ENCODE data around the gene SEC22A. TPM values are rescaled to one million over a fixed set of nuclear protein-coding genes. Genes with fewer than 3 reads are reported as not detected.

SEC22A gene, protein sequence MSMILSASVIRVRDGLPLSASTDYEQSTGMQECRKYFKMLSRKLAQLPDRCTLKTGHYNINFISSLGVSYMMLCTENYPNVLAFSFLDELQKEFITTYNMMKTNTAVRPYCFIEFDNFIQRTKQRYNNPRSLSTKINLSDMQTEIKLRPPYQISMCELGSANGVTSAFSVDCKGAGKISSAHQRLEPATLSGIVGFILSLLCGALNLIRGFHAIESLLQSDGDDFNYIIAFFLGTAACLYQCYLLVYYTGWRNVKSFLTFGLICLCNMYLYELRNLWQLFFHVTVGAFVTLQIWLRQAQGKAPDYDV
- total RNA-seq (26.5 TPM), polyA plus RNA-seq (ENCODE audit: insufficient read depth in 1 of 8, insufficient read length in 8 of 8, low replicate concordance in 1 of 8) (10 to 100 TPM; 14.1 to 22.5 (median 17.4) TPM)
- long read RNA-seq, donor 1, full-length matches to known transcripts = 3 of 3 reads
- long read RNA-seq, donor 1, partial matches to known transcripts = 0 of 3 reads
- long read RNA-seq, donor 1, other reads (novel, unspliced or antisense) = 0 of 3 reads
- long read RNA-seq, donor 2, partial matches to known transcripts = 0 of 1 reads
- long read RNA-seq, donor 2, other reads (novel, unspliced or antisense) = 0 of 1 reads
- long read RNA-seq, donor 3, partial matches to known transcripts = 0 of 2 reads
- long read RNA-seq, donor 3, other reads (novel, unspliced or antisense) = 0 of 2 reads
- long read RNA-seq, donor 4, full-length matches to known transcripts = 4 of 4 reads
- long read RNA-seq, donor 4, partial matches to known transcripts = 0 of 4 reads
- long read RNA-seq, donor 4, other reads (novel, unspliced or antisense) = 0 of 4 reads
- long read RNA-seq, donor 5, transcript SEC22A-210 (7 exons, 972 nt) = major isoform, 8 of 8 reads
- long read RNA-seq, donor 5, partial matches to known transcripts = 0 of 8 reads
- long read RNA-seq, donor 5, other reads (novel, unspliced or antisense) = 0 of 8 reads
- long read RNA-seq, donor 6, full-length matches to known transcripts = 11 of 11 reads
- long read RNA-seq, donor 6, partial matches to known transcripts = 0 of 11 reads
- long read RNA-seq, donor 6, other reads (novel, unspliced or antisense) = 0 of 11 reads
- long read RNA-seq, donor 7, transcript SEC22A-210 (7 exons, 972 nt) = major isoform, 9 of 9 reads
- long read RNA-seq, donor 7, partial matches to known transcripts = 0 of 9 reads
- long read RNA-seq, donor 7, other reads (novel, unspliced or antisense) = 0 of 9 reads
- long read RNA-seq, donor 8, full-length matches to known transcripts = 3 of 3 reads
- long read RNA-seq, donor 8, partial matches to known transcripts = 0 of 3 reads
- long read RNA-seq, donor 8, other reads (novel, unspliced or antisense) = 0 of 3 reads
- long read RNA-seq, donor 9, full-length matches to known transcripts = 6 of 6 reads
- long read RNA-seq, donor 9, partial matches to known transcripts = 0 of 6 reads
- long read RNA-seq, donor 9, other reads (novel, unspliced or antisense) = 0 of 6 reads
- long read RNA-seq, donor 10, full-length matches to known transcripts = 9 of 9 reads
- long read RNA-seq, donor 10, partial matches to known transcripts = 0 of 9 reads
- long read RNA-seq, donor 10, other reads (novel, unspliced or antisense) = 0 of 9 reads
- long read RNA-seq, donor 11, full-length matches to known transcripts = 10 of 10 reads
- long read RNA-seq, donor 11, partial matches to known transcripts = 0 of 10 reads
- long read RNA-seq, donor 11, other reads (novel, unspliced or antisense) = 0 of 10 reads

DNA sequence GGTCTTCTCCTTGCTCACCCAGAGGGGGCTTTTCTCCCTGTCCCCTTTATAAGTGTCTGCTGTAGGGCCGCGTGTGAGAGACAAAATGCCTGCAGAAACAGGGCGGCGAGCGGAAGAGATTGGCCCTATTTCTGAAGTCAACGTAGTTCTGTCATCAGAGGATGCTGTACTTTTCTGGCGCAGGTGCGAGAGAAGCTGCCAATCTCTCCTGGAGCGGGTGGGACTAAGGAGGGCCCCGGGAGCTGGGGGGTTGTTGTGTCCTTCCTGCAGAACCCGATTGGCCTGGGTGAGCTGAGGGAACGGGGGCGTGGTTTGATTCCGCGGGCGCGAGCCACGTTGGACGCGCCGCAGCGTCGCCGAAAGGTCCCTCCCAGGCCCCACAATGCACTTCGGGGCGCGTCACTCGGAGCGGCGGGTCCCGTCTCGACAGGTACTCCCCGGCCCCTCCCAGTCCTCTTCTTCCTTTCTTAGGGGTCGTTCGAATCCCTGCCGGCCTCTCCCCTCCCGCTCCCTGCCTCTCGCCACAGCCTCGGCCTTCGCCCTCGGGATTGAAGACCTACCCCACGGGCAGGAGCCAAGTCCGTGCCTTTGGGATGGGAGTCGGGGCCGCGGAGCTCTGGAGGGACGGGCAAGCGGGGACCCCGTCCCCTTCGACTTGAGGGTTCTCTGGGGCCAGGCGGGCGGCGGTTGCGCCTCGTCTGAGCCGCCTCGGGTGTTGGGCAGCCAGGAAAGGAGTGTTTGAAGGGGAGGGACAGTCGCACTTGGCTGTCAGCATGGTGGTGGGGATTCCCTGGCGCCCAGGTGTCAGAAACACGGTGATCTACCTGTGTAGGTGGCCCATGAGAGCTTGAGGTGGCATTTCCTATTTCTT lies at the start of gene SEC22A:
SEC22A (plus strand) TSS at position 387 of the 871 bp plus-strand sequence. CDS start 7,275 bp downstream, outside the sequence.
- DNase-seq = peak; percentile 98
- no peaks in the 10 kb centered on the region for H3K27me3 ChIP-seq (ENCODE audit: control insufficient read depth, insufficient read depth, low read length)
- H3K4me3 ChIP-seq (ENCODE audit: low read length) = peak within 1 kb of the TSS; percentile 100
- under 1% methylated on average over 56 of the region's 60 CpGs for WGBS (ENCODE audit: insufficient coverage)
- H3K27ac ChIP-seq (ENCODE audit: low read length) = peak within 1 kb of the TSS; percentile 89
- peaks cover 9% of the 10 kb centered on the region for H3K4me1 ChIP-seq (ENCODE audit: control insufficient read depth, insufficient read depth, low read length)
- no peaks in the 10 kb centered on the region for H3K36me3 ChIP-seq (ENCODE audit: control insufficient read depth, insufficient read depth, low read length)
- H3K9me3 ChIP-seq (replicated peaks; ENCODE audit: control insufficient read depth, low read depth, low read length) = no peaks in the 10 kb centered on the region

DNA sequence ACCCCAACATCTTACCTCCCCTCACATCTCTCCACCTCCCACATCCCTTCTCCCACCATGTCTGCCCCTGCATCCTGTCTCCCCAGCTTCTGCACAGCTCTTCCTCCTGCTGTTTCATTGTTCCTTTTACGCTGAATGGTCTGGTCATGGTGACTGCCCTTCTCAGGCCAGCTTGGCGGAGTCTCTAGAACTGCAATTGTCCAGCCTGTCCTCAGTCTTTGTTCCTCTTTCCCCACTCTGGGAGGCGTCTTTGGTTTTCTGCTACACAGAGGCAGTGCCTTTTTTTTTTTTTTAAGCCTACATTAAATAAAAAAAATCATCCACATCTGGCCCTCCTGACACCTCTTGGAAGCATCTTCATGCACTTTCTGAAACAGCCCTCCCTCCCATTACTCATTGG lies 49.1 kb upstream of the SEC22A start:
- H3K36me3 ChIP-seq (ENCODE audit: control insufficient read depth, insufficient read depth, low read length) = peaks cover 56% of the 10 kb centered on the region

DNA sequence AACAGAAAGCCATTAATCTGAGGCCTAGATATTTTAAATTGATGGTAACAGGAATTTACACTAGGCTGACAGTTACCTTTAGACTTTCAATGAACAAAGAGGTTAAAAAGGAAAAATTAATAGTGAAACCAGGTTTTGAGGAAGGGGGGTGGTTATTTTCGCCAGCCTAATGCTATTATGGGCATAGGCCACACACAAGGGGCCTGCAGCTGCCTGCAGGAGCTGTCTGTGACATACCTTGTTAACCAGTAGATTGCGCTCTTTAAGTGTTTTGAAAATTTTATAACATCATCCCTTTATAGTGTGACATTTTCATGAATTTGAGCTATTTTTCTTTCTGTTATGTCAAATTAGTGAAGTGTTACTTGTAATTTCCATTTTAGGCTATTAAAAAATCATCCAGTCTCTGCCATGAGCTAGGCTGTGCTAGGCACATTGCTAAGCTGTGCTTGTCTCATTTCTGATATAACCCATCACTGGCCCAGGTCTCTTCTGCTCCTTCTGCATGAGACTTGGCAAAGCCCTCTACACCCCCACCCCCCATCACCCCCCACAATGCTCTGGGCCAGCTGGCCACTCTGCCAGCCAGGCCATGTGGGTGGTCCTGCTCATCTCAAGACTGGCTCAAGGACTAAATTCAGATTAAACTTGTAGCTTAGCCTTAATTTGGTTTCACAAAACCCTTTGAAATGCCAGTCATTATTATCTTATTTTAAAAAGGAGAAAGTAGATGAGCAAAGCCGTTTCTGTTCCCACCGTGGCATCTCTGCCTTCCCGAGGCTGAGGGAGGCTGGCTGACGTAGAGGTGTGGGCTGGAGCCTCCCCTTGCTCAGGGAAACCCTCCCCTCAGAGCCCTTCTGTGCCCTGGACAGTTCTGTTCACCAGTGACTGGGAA lies 48.4 kb upstream of the SEC22A start:
- Histone ChIP-seq H3K36me3 (ENCODE audit: control insufficient read depth, insufficient read depth, low read length) (peaks cover 49% of the 10 kb centered on the region), H3K4me1 (ENCODE audit: control insufficient read depth, insufficient read depth, low read length) (no peaks in the 10 kb centered on the region), H3K27me3 (ENCODE audit: control insufficient read depth, insufficient read depth, low read length) (no peaks in the 10 kb centered on the region), H3K4me3 (ENCODE audit: low read length) (no peak overlapping the region), H3K9me3 (replicated peaks; ENCODE audit: control insufficient read depth, low read depth, low read length) (no peaks in the 10 kb centered on the region), H3K27ac (ENCODE audit: low read length) (no peak overlapping the region)
- WGBS (ENCODE audit: insufficient coverage) = no CpG with 5 or more reads among the region's 6 CpGs
- no peak for DNase-seq

More for the DNA sequence above, 49.1 kb upstream of the SEC22A start:
- Histone ChIP-seq H3K9me3 (replicated peaks; ENCODE audit: control insufficient read depth, low read depth, low read length) (no peaks in the 10 kb centered on the region), H3K4me3 (ENCODE audit: low read length) (no peak overlapping the region), H3K4me1 (ENCODE audit: control insufficient read depth, insufficient read depth, low read length) (no peaks in the 10 kb centered on the region), H3K27me3 (ENCODE audit: control insufficient read depth, insufficient read depth, low read length) (no peaks in the 10 kb centered on the region), H3K27ac (ENCODE audit: low read length) (no peak overlapping the region)
- WGBS (ENCODE audit: insufficient coverage) = 88% methylated on average over 3 of the region's 3 CpGs
- DNase-seq = peak; percentile 33

DNA sequence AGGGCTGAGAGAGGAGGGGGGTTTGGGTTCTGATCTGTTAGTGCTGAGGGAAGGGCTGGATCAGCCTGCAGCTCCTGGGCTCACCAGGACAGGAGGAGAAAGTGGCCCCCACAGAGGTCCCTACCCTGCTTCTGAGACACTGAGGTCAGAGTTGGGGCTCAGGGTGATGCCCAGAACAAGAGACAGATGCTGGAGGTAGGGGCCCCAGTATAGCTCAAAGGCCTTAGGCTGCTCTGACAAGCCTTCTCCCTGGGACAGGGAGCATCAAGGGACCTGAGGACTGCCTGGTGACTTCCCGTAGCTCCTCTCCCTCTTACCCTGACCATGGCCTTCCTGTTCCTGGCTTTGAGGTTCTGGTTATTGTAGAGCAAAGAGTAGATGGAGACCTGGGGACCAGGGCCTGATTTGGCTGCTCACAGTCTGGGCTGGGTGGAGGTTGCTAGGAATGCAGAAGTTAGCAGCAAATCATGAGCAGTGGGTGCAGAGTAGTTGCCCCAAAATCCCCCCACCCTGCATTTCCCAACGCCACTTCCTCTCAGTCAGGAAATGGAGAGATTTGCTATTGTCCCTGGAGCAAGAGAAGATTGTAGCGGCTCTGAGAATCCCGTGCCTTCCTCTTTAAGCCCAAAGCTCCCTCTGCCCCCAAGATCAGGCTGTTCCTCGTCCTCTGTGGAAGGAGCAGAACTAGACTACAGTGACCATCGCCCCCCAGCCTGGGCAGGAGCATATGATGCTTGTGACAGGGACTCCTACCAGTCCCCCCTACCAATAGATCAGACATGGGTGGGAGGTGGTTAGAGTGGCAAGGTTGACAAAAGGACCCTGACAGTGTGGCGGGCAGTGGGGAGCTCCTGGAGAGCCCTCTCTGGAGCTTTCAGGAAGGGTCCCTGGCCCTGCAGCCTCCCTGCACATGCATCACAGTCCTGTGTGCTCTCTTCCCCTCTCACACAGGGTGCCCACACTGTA lies 47.4 kb upstream of the SEC22A start:
- peaks cover 39% of the 10 kb centered on the region for H3K36me3 ChIP-seq (ENCODE audit: control insufficient read depth, insufficient read depth, low read length)
- no CpG with 5 or more reads among the region's 7 CpGs for WGBS (ENCODE audit: insufficient coverage)
- DNase-seq = peak; percentile 24

DNA sequence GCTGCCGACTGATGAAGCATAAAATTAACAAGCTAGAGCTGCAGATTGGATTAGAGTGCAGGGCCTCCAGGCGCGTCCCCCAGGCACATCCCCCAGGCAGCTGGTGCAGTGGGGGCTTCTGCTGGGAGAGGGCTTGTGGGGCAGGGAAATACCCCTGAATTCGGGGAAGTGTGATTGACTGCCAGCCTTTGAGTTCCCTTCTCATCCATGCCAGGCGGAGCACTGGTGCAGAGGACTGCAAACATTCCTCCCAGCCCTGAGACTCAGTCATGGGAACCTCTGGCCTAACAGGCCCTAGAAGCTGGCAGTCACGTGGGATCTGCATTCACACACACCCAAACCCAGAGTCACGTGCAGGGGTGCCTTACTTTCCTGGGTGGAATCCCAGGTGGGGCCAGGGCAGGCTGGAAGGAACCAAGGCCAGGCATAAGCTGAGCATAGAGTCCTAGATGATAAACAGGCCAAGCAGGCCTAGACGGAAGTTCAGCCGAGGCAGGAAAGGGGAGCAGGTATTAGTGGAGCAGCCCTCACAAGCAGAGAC lies 46.2 kb upstream of the SEC22A start:
- Histone ChIP-seq H3K27ac (ENCODE audit: low read length) (no peak overlapping the region), H3K9me3 (replicated peaks; ENCODE audit: control insufficient read depth, low read depth, low read length) (no peaks in the 10 kb centered on the region), H3K36me3 (ENCODE audit: control insufficient read depth, insufficient read depth, low read length) (peaks cover 33% of the 10 kb centered on the region), H3K4me1 (ENCODE audit: control insufficient read depth, insufficient read depth, low read length) (peaks cover 4% of the 10 kb centered on the region), H3K4me3 (ENCODE audit: low read length) (no peak overlapping the region), H3K27me3 (ENCODE audit: control insufficient read depth, insufficient read depth, low read length) (no peaks in the 10 kb centered on the region)
- 78% methylated on average over 7 of the region's 9 CpGs for WGBS (ENCODE audit: insufficient coverage)
- DNase-seq = no peak

More for the DNA sequence above, 47.4 kb upstream of the SEC22A start:
- Histone ChIP-seq H3K27ac (ENCODE audit: low read length) (no peak overlapping the region), H3K4me1 (ENCODE audit: control insufficient read depth, insufficient read depth, low read length) (peaks cover 3% of the 10 kb centered on the region), H3K9me3 (replicated peaks; ENCODE audit: control insufficient read depth, low read depth, low read length) (no peaks in the 10 kb centered on the region), H3K4me3 (ENCODE audit: low read length) (no peak overlapping the region), H3K27me3 (ENCODE audit: control insufficient read depth, insufficient read depth, low read length) (no peaks in the 10 kb centered on the region)

DNA sequence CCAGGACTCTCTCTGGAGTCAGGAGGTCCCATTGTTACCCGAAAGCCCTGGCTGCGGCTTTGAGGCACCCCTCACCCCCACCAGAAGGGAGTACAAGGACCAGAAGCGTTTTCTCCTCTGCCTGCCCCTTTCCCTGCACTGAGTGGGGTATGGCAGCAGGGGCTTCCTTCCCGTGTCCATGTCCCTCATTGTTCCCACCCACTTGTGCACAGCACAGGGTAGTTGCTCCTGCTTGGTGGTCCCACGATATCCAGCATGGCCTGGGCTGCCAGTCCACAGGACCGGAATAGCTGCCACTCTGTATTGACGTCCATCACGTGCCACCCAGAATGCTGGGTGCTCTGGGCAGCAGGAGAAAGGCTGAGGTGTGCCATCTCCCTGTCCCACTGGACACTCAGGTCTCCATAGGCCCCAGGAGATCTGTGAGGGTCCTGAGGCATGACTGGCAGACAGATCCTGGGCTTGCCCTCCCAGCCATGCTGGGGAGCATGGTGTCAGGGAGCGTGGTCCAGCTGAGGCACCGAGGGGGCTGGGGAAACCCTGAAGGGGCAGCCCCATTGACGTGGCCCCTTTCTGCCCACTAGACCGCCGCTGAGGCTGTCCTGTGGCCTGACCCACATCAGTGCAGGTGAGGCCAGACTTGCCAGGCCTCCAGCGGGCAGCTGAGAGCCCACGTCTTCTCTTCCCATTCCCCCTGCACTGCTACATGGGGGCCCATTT lies 45.3 kb upstream of the SEC22A start:
- Histone ChIP-seq H3K27me3 (ENCODE audit: control insufficient read depth, insufficient read depth, low read length) (no peaks in the 10 kb centered on the region), H3K4me1 (ENCODE audit: control insufficient read depth, insufficient read depth, low read length) (peaks cover 4% of the 10 kb centered on the region), H3K4me3 (ENCODE audit: low read length) (no peak overlapping the region), H3K36me3 (ENCODE audit: control insufficient read depth, insufficient read depth, low read length) (peaks cover 38% of the 10 kb centered on the region), H3K9me3 (replicated peaks; ENCODE audit: control insufficient read depth, low read depth, low read length) (no peaks in the 10 kb centered on the region), H3K27ac (ENCODE audit: low read length) (no peak overlapping the region)
- WGBS (ENCODE audit: insufficient coverage) = 85% methylated on average over 10 of the region's 15 CpGs
- DNase-seq = no peak

DNA sequence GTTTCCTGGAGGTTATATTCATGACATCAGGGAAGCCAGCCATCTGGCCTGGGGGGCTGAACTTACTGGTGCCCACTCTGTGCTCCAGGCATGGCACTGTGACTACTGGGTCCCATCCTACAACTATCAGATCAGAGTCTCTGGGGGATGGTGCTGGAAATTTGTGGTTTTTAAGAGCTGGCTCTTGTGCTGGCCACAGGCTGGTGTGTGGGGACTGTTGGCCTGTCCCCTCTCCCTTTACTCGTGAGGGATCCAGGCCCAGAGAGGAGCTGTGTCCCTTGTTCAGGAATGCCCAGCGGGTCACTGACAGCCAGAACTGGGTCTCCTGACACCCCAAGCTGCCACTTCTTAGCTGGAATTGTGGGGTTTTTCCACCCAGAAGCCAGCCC lies 44.5 kb upstream of the SEC22A start:
- no peaks in the 10 kb centered on the region for H3K27me3 ChIP-seq (ENCODE audit: control insufficient read depth, insufficient read depth, low read length)
- H3K4me1 ChIP-seq (ENCODE audit: control insufficient read depth, insufficient read depth, low read length) = peaks cover 4% of the 10 kb centered on the region
- H3K9me3 ChIP-seq (replicated peaks; ENCODE audit: control insufficient read depth, low read depth, low read length) = no peaks in the 10 kb centered on the region
- no peak overlapping the region for H3K27ac ChIP-seq (ENCODE audit: low read length)
- no peak overlapping the region for H3K4me3 ChIP-seq (ENCODE audit: low read length)
- no peak for DNase-seq
- peaks cover 41% of the 10 kb centered on the region for H3K36me3 ChIP-seq (ENCODE audit: control insufficient read depth, insufficient read depth, low read length)
- 100% methylated on average over 1 of the region's 2 CpGs for WGBS (ENCODE audit: insufficient coverage)

Data from muscle of leg (tissue), 16 donors.